ENCODE results near the gene PMM1.
A peak's percentile ranks its signal among the peaks of the same experiment; 100 is the strongest.

The PMM1 gene

DNA sequence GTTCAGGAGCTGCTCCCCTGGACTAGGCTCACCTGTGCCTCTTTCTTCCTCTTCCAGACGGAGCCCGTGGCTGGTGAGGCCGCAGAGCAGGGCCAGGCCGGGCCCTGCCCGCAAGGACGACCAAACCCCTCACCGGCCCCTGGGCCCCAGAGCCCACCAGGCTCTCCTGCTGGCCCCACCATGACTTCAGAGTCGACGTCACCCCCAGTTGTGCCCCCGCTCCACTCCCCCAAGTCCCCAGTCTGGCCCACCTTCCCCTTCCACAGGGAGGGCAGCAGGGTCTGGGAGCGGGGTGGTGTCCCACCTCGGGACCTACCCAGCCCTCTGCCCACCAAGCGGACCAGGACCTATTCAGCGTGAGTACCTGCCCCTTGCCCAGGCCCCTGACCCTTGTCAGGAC lies 17.9 kb downstream of the PMM1 start:
- TF ChIP-seq, protein P1, sequence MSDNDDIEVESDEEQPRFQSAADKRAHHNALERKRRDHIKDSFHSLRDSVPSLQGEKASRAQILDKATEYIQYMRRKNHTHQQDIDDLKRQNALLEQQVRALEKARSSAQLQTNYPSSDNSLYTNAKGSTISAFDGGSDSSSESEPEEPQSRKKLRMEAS (IDR thresholded peaks at IDR 0.05; ENCODE audit: low read depth, low read length) = no peak
- TF ChIP-seq, protein P2, sequence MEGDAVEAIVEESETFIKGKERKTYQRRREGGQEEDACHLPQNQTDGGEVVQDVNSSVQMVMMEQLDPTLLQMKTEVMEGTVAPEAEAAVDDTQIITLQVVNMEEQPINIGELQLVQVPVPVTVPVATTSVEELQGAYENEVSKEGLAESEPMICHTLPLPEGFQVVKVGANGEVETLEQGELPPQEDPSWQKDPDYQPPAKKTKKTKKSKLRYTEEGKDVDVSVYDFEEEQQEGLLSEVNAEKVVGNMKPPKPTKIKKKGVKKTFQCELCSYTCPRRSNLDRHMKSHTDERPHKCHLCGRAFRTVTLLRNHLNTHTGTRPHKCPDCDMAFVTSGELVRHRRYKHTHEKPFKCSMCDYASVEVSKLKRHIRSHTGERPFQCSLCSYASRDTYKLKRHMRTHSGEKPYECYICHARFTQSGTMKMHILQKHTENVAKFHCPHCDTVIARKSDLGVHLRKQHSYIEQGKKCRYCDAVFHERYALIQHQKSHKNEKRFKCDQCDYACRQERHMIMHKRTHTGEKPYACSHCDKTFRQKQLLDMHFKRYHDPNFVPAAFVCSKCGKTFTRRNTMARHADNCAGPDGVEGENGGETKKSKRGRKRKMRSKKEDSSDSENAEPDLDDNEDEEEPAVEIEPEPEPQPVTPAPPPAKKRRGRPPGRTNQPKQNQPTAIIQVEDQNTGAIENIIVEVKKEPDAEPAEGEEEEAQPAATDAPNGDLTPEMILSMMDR (IDR thresholded peaks at IDR 0.05; ENCODE audit: low read depth, low read length) = no peak
- TF ChIP-seq POLR2A (IDR thresholded peaks at IDR 0.05; ENCODE audit: extremely low read depth, insufficient read length) (no peak), MYC (IDR thresholded peaks at IDR 0.05; ENCODE audit: low read depth, low read length) (no peak)
- no peak overlapping the region for H3K4me3 ChIP-seq (ENCODE audit: low read depth, low read length)
- DNase-seq (ENCODE audit: low read depth) = no peak

DNA sequence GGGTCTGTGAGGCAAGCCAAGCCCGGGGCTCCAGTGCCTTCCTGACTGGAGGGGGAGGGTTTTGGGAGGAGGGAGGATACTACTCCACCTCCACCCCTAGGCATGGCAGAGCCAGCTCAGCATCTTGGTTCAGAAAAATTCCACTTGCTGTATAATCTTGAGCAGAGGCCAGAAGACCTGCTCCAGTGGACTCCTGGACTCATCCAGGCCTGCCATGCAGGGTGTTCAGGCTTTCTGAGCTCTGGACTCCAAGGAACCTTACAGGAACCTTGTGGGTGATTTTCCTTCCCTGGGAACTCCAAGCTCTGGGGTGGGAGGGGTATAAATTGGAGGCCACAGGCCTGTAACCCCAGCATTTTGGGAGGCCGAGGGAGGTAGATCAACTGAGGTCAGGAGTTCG lies 19.4 kb downstream of the PMM1 start:
- TF ChIP-seq, protein P2 (IDR thresholded peaks at IDR 0.05; ENCODE audit: low read depth, low read length) = no peak
- TF ChIP-seq, protein P1 (IDR thresholded peaks at IDR 0.05; ENCODE audit: low read depth, low read length) = no peak
- no peak for TF ChIP-seq MYC (IDR thresholded peaks at IDR 0.05; ENCODE audit: low read depth, low read length)
- H3K4me3 ChIP-seq (ENCODE audit: low read depth, low read length) = no peak overlapping the region
- no peak for DNase-seq (ENCODE audit: low read depth)

DNA sequence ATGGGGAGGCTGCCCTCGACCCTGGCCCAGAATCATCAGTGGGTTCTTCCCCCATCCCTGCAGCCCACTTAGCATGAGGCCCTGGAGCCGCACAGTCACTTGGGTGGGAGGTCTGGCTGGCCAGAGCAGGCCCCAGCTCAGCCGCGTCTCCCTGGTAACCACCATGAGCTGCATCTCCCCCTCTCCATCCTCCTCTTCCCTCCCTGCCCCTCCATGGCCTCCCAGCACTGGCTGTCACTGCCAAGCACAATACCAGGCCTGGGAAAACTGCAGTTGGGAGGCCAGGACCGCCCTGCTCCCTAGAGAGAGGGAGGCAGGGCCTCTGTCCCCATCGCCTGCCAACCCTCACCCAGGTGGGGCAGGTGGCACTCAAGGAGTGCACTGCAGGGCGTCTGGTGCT lies 20.8 kb downstream of the PMM1 start:
- H3K4me3 ChIP-seq (ENCODE audit: low read depth, low read length) = no peak overlapping the region
- no peak for DNase-seq (ENCODE audit: low read depth)
- TF ChIP-seq, protein P1 (IDR thresholded peaks at IDR 0.05; ENCODE audit: low read depth, low read length) = no peak
- TF ChIP-seq POLR2A (IDR thresholded peaks at IDR 0.05; ENCODE audit: extremely low read depth, insufficient read length) = no peak
- TF ChIP-seq, protein P2 (IDR thresholded peaks at IDR 0.05; ENCODE audit: low read depth, low read length) = no peak
- no peak for TF ChIP-seq MYC (IDR thresholded peaks at IDR 0.05; ENCODE audit: low read depth, low read length)

DNA sequence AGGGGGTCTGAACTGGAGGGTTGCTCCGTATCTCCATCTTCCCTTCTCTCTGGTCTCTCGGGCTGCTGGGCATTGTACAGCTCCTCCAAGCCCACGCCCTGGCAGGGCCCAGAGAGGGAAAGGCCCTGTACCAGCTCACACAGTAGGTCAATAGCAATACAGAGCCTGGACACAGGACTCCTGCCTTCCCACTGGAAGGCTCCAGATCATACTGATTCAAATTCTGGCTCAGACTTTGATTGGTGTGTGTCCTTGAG lies 22.2 kb downstream of the PMM1 start:
- TF ChIP-seq, protein P1 (IDR thresholded peaks at IDR 0.05; ENCODE audit: low read depth, low read length) = no peak
- no peak for TF ChIP-seq POLR2A (IDR thresholded peaks at IDR 0.05; ENCODE audit: extremely low read depth, insufficient read length)
- TF ChIP-seq, protein P2 (IDR thresholded peaks at IDR 0.05; ENCODE audit: low read depth, low read length) = no peak
- DNase-seq (ENCODE audit: low read depth) = no peak
- H3K4me3 ChIP-seq (ENCODE audit: low read depth, low read length) = no peak overlapping the region

DNA sequence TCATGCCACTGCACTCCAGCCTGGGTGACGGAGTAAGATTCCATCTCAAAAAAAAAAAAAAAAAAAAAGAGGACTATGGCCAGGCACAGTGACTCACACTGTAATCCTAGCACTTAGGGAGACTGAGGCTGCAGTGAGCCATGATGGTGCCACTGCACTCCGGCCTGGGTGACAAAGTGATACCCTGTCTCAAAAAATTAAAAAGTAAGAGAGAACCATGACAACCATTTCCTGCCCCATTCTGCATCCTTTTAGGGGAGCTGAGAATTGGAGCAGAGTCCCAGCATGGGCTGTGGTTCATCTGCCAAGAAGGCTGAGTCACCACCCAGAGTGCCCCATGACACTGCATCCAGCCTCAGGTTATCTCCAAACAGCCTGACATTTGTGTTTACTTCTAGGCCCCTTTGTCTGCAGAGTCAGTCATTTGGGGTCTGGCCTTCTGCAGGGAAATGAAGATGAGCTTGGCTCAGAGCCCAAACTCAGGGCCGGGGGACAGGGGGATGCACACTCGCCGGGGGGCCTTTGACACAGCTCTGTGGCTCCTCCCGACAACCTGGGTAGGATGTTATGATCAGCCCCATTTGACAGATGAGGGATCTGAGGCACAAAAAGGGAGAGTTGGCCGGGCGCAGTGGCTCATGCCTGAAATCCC lies 24.1 kb downstream of the PMM1 start:
- peak; percentile 59 for DNase-seq (ENCODE audit: low read depth)
- no peak overlapping the region for H3K4me3 ChIP-seq (ENCODE audit: low read depth, low read length)
- TF ChIP-seq, protein P1 (IDR thresholded peaks at IDR 0.05; ENCODE audit: low read depth, low read length) = no peak
- TF ChIP-seq, protein P2 (IDR thresholded peaks at IDR 0.05; ENCODE audit: low read depth, low read length) = no peak
- TF ChIP-seq MYC (IDR thresholded peaks at IDR 0.05; ENCODE audit: low read depth, low read length) (no peak), POLR2A (IDR thresholded peaks at IDR 0.05; ENCODE audit: extremely low read depth, insufficient read length) (no peak)

DNA sequence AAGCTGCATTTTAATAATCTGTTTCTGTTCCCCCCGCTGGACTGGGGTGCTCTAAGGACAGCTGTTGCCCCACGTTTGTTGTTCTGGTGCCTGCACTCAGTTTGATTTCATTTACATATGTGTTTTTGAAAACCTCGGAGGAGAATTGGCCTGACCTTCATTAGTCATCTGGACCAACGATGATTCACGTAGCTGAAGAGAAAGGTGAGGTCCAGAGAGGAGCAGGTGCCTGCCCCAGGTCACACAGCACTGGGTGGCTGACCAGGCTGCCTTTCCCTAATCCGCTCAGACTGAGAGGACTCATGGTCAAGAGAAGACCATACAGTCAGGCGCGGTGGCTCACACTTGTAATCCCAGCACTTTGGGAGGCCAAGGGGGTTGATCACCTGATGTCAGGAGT lies 25.1 kb downstream of the PMM1 start:
- DNase-seq (ENCODE audit: low read depth) = no peak
- H3K4me3 ChIP-seq (ENCODE audit: low read depth, low read length) = no peak overlapping the region
- TF ChIP-seq POLR2A (IDR thresholded peaks at IDR 0.05; ENCODE audit: extremely low read depth, insufficient read length) = no peak
- TF ChIP-seq, protein P2 (IDR thresholded peaks at IDR 0.05; ENCODE audit: low read depth, low read length) = no peak
- TF ChIP-seq MYC (IDR thresholded peaks at IDR 0.05; ENCODE audit: low read depth, low read length) = no peak
- TF ChIP-seq, protein P1 (IDR thresholded peaks at IDR 0.05; ENCODE audit: low read depth, low read length) = no peak

Data from NB4 (cell line).